DOHH2 (cell line): Measurements from ENCODE around the gene TRAF1.

Experiments
- CTCF ChIP-seq: fragments of 200-600 bp; sonication (generic); IDR thresholded peaks from one replicate; pipeline ENCODE4 v1.5.1; 2014; ENCODE audit warnings: antibody characterized with exemption, mild to moderate bottlenecking, low read depth, low read length; ENCODE audit not compliant: poor library complexity, severe bottlenecking
- EZH2phosphoT487 ChIP-seq: fragments of 200-600 bp; sonication (generic); IDR thresholded peaks from 2 replicates; pipeline ENCODE4 v1.6.1; 2017; ENCODE audit warnings: borderline replicate concordance, mild to moderate bottlenecking, antibody characterized with exemption, low read length, moderate library complexity, mixed read lengths

- TF ChIP-seq CTCF (no peak), EZH2phosphoT487 (no peak)
Measured at GRCh38 chr9:120946259-120946658, 19.7 kb upstream of the TRAF1 start.
